MM.1S (cell line): ENCODE measurements around the gene TMEM209.

Experiments used
- DNase-seq: peaks from one replicate; pipeline ENCODE4 v3.0.0-alpha.2; 2015
- H2AFZ ChIP-seq: fragments of 300-600 bp; sonication (generic); 2 replicates; pipeline ENCODE4 v1.6.0; 2016; ENCODE audit warnings: antibody characterized with exemption, low read length
- H3F3A ChIP-seq: fragments of 300-600 bp; sonication (generic); 2 replicates; pipeline ENCODE4 v1.6.1; 2016; ENCODE audit warnings: mild to moderate bottlenecking, antibody characterized with exemption, low read length, moderate library complexity, mixed read lengths; ENCODE audit not compliant: insufficient read depth
- H3K27ac ChIP-seq: fragments of 300-600 bp; sonication (generic); 2 replicates; pipeline ENCODE4 v1.5.1; 2016; ENCODE audit warnings: mild to moderate bottlenecking, low read length
- H3K27me3 ChIP-seq: fragments of 300-600 bp; sonication (generic); replicated peaks from 2 replicates; pipeline ENCODE4 v1.6.0; 2016; ENCODE audit warnings: low read length; ENCODE audit not compliant: insufficient read depth
- H3K36me3 ChIP-seq: fragments of 300-600 bp; sonication (generic); replicated peaks from 2 replicates; pipeline ENCODE4 v1.6.1; 2016; ENCODE audit warnings: mild to moderate bottlenecking, low read length, mixed read lengths; ENCODE audit not compliant: insufficient read depth
- H3K4me1 ChIP-seq: fragments of 300-600 bp; sonication (generic); 2 replicates; pipeline ENCODE4 v1.6.1; 2016; ENCODE audit warnings: low read length, mixed read lengths
- H3K4me2 ChIP-seq: fragments of 300-600 bp; sonication (generic); 2 replicates; pipeline ENCODE4 v1.6.0; 2016; ENCODE audit warnings: low read depth, low read length
- H3K4me3 ChIP-seq: fragments of 300-600 bp; sonication (generic); 2 replicates; pipeline ENCODE4 v1.5.1; 2016; ENCODE audit warnings: low read length, mixed read lengths
- H3K79me2 ChIP-seq: fragments of 300-600 bp; sonication (generic); 2 replicates; pipeline ENCODE4 v1.6.1; 2016; ENCODE audit warnings: mixed run types, low read length, mixed read lengths
- H3K9ac ChIP-seq: fragments of 300-600 bp; sonication (generic); 2 replicates; pipeline ENCODE4 v1.6.1; 2016; ENCODE audit warnings: low read length, mixed read lengths
- H3K9me2 ChIP-seq: fragments of 300-600 bp; sonication (generic); replicated peaks from 2 replicates; pipeline ENCODE4 v1.6.1; 2016; ENCODE audit warnings: mild to moderate bottlenecking, low read length, mixed read lengths; ENCODE audit not compliant: insufficient read depth
- H3K9me3 ChIP-seq: fragments of 300-600 bp; sonication (generic); replicated peaks from 2 replicates; pipeline ENCODE4 v1.6.1; 2016; ENCODE audit warnings: mild to moderate bottlenecking, low read length, mixed read lengths; ENCODE audit not compliant: insufficient read depth
- H4K20me1 ChIP-seq: fragments of 300-600 bp; sonication (generic); 2 replicates; pipeline ENCODE4 v1.6.1; 2016; ENCODE audit warnings: mild to moderate bottlenecking, low read length, moderate library complexity, mixed read lengths; ENCODE audit not compliant: insufficient read depth
- CTCF ChIP-seq: fragments of 300-600 bp; sonication (generic); IDR thresholded peaks from 2 replicates; pipeline ENCODE4 v1.5.1; 2016; ENCODE audit warnings: antibody characterized with exemption, low read length, mixed read lengths
- EZH2 ChIP-seq: fragments of 300-600 bp; sonication (generic); optimal IDR thresholded peaks from 2 replicates; pipeline ENCODE3; 2017; ENCODE audit warnings: low read depth, mild to moderate bottlenecking, antibody characterized with exemption, low read length, mixed read lengths
- EZH2phosphoT487 ChIP-seq: fragments of 300-600 bp; sonication (generic); IDR thresholded peaks from 2 replicates; pipeline ENCODE4 v1.6.1; 2018; ENCODE audit warnings: antibody characterized with exemption, low read length

Gene TMEM209

GRCh38 chr7:130223646-130224045, 18.4 kb upstream of the TMEM209 start:
- H2AFZ ChIP-seq, result peak overlapping the region; percentile 31
- peaks cover 17% of the 10 kb centered on the region for H3K4me1 ChIP-seq
- TF ChIP-seq CTCF, result no peak
- no peak for TF ChIP-seq EZH2phosphoT487
- TF ChIP-seq EZH2, result no peak

GRCh38 chr7:130221746-130222145, 16.5 kb upstream of the TMEM209 start:
- Histone ChIP-seq H3K4me2 (no peak overlapping the region), H3K27ac (no peak overlapping the region), H2AFZ (no peak overlapping the region), H4K20me1 (no peaks in the 10 kb centered on the region), H3K9me2 (no peaks in the 10 kb centered on the region), H3K36me3 (no peaks in the 10 kb centered on the region), H3K9me3 (no peaks in the 10 kb centered on the region), H3K9ac (no peak overlapping the region), H3K79me2 (no peaks in the 10 kb centered on the region), H3K27me3 (no peaks in the 10 kb centered on the region), H3F3A (peaks cover 13% of the 10 kb centered on the region), H3K4me1 (peaks cover 8% of the 10 kb centered on the region), H3K4me3 (no peak overlapping the region)
- DNase-seq, result no peak
- no peak for TF ChIP-seq EZH2
- no peak for TF ChIP-seq EZH2phosphoT487

More at GRCh38 chr7:130223646-130224045, 18.4 kb upstream of the TMEM209 start:
- no peaks in the 10 kb centered on the region for H3K36me3 ChIP-seq
- no peak overlapping the region for H3K4me3 ChIP-seq
- H4K20me1 ChIP-seq, result no peaks in the 10 kb centered on the region
- H3K27ac ChIP-seq, result peak overlapping the region; percentile 38; the same call in 1 of the 2 replicates
- H3K27me3 ChIP-seq, result no peaks in the 10 kb centered on the region
- H3K9me3 ChIP-seq, result no peaks in the 10 kb centered on the region
- H3K4me2 ChIP-seq, result peak overlapping the region; percentile 2; the same call in 1 of the 2 replicates
- DNase-seq, result peak; percentile 47
- H3K9ac ChIP-seq, result no peak overlapping the region
- no peaks in the 10 kb centered on the region for H3K9me2 ChIP-seq
- peaks cover 13% of the 10 kb centered on the region for H3F3A ChIP-seq
- no peaks in the 10 kb centered on the region for H3K79me2 ChIP-seq

- Histone ChIP-seq H3K27me3 (no peaks in the 10 kb centered on the region), H2AFZ (no peak overlapping the region), H3K9me3 (no peaks in the 10 kb centered on the region), H4K20me1 (no peaks in the 10 kb centered on the region), H3K9me2 (no peaks in the 10 kb centered on the region), H3K4me3 (no peak overlapping the region), H3F3A (peaks cover 13% of the 10 kb centered on the region), H3K4me1 (peaks cover 8% of the 10 kb centered on the region), H3K4me2 (no peak overlapping the region), H3K9ac (no peak overlapping the region), H3K79me2 (no peaks in the 10 kb centered on the region), H3K36me3 (no peaks in the 10 kb centered on the region), H3K27ac (no peak overlapping the region)
- DNase-seq, result no peak
- TF ChIP-seq EZH2phosphoT487, result no peak
These were observed 14.7 kb upstream of the TMEM209 start for GRCh38 chr7:130219871-130220270.

GRCh38 chr7:130218806-130219620, 13.8 kb upstream of the TMEM209 start:
- peaks cover 5% of the 10 kb centered on the region for H3K4me1 ChIP-seq
- no peaks in the 10 kb centered on the region for H3K9me3 ChIP-seq
- H3K4me3 ChIP-seq, result no peak overlapping the region
- H4K20me1 ChIP-seq, result no peaks in the 10 kb centered on the region
- H3K27me3 ChIP-seq, result no peaks in the 10 kb centered on the region
- H3K9me2 ChIP-seq, result no peaks in the 10 kb centered on the region
- no peak overlapping the region for H3K27ac ChIP-seq
- H3K36me3 ChIP-seq, result no peaks in the 10 kb centered on the region
- no peak overlapping the region for H3K9ac ChIP-seq
- H3K4me2 ChIP-seq, result no peak overlapping the region
- DNase-seq, result no peak
- no peak overlapping the region for H2AFZ ChIP-seq
- TF ChIP-seq EZH2phosphoT487 (no peak), CTCF (no peak), EZH2 (no peak)
- H3F3A ChIP-seq, result peaks cover 13% of the 10 kb centered on the region
- H3K79me2 ChIP-seq, result no peaks in the 10 kb centered on the region
